Type B pancreatic cell (in vitro differentiated cells): ENCODE results near the gene LCN6. TPM values are rescaled to one million over a fixed set of nuclear protein-coding genes. Genes with fewer than 3 reads are reported as not detected.
A peak's percentile ranks its signal among the peaks of the same experiment; 100 is the strongest.

Experiments
- DNase-seq: peaks from one replicate; pipeline ENCODE4 v3.0.0; 2021; ENCODE audit warnings: mixed read lengths; ENCODE audit not compliant: unreplicated experiment; ENCODE audit errors: extremely low spot score
- H3K27ac Mint-ChIP-seq: 2 replicates; pipeline ENCODE4 v1.8.0; 2021; ENCODE audit warnings: mild to moderate bottlenecking, mixed read lengths
- H3K27me3 Mint-ChIP-seq: 2 replicates; pipeline ENCODE4 v1.8.0; 2021; ENCODE audit warnings: mixed read lengths
- H3K36me3 Mint-ChIP-seq: 2 replicates; pipeline ENCODE4 v1.8.0; 2021; ENCODE audit warnings: mixed read lengths
- H3K4me1 Mint-ChIP-seq: one replicate; pipeline ENCODE4 v1.8.0; 2021; ENCODE audit warnings: mixed read lengths; ENCODE audit not compliant: unreplicated experiment
- H3K4me3 Mint-ChIP-seq: 2 replicates; pipeline ENCODE4 v1.8.0; 2021; ENCODE audit warnings: mild to moderate bottlenecking, mixed read lengths
- H3K9me3 Mint-ChIP-seq: 2 replicates; pipeline ENCODE4 v1.8.0; 2021; ENCODE audit warnings: mixed read lengths
- CTCF ChIP-seq: fragments of 200-600 bp; sonication (generic); conservative IDR thresholded peaks from 2 replicates; pipeline ENCODE4 v1.5.0; 2021; ENCODE audit warnings: antibody characterized with exemption, mild to moderate bottlenecking
- total RNA-seq: library from RNA; stranded (reverse); gene quantifications from 2 replicates; pipeline ENCODE4 v1.2.1, GENCODE V29; 2021; ENCODE audit warnings: low replicate concordance

The LCN6 gene
- total RNA-seq, 1 donor from 2014 or later = not detected

- Mint-ChIP-seq H3K27ac (no peak overlapping the region), H3K4me3 (no peak overlapping the region), H3K27me3 (no peaks in the 10 kb centered on the region), H3K9me3 (no peaks in the 10 kb centered on the region), H3K36me3 (peaks cover 18% of the 10 kb centered on the region), H3K4me1 (peaks cover 9% of the 10 kb centered on the region)
- no peak for DNase-seq
- peak; percentile 13 for TF ChIP-seq CTCF
Measured at GRCh38 chr9:136720251-136720897, 28.0 kb downstream of the LCN6 start.

- DNase-seq = no peak
- H3K4me3 Mint-ChIP-seq = no peak overlapping the region
- no peaks in the 10 kb centered on the region for H3K27me3 Mint-ChIP-seq
- H3K9me3 Mint-ChIP-seq = no peaks in the 10 kb centered on the region
- no peak for TF ChIP-seq CTCF
- H3K36me3 Mint-ChIP-seq = peaks cover 15% of the 10 kb centered on the region
- H3K27ac Mint-ChIP-seq = no peak overlapping the region
- H3K4me1 Mint-ChIP-seq = peaks cover 9% of the 10 kb centered on the region
Measured at GRCh38 chr9:136719195-136719880, 29.0 kb downstream of the LCN6 start.

- no peak overlapping the region for H3K4me3 Mint-ChIP-seq
- no peak for TF ChIP-seq CTCF
- H3K27ac Mint-ChIP-seq = no peak overlapping the region
- no peak for DNase-seq
- peaks cover 8% of the 10 kb centered on the region for H3K36me3 Mint-ChIP-seq
- H3K9me3 Mint-ChIP-seq = no peaks in the 10 kb centered on the region
- peaks cover 9% of the 10 kb centered on the region for H3K4me1 Mint-ChIP-seq
- H3K27me3 Mint-ChIP-seq = no peaks in the 10 kb centered on the region
Measured at GRCh38 chr9:136718345-136719194, 29.8 kb downstream of the LCN6 start.

- peaks cover 7% of the 10 kb centered on the region for H3K36me3 Mint-ChIP-seq
- peaks cover 9% of the 10 kb centered on the region for H3K4me1 Mint-ChIP-seq
- DNase-seq = no peak
- no peak overlapping the region for H3K4me3 Mint-ChIP-seq
- no peaks in the 10 kb centered on the region for H3K27me3 Mint-ChIP-seq
- H3K9me3 Mint-ChIP-seq = no peaks in the 10 kb centered on the region
- TF ChIP-seq CTCF = no peak
- no peak overlapping the region for H3K27ac Mint-ChIP-seq
Measured at GRCh38 chr9:136717399-136717798, 30.9 kb downstream of the LCN6 start.

- Mint-ChIP-seq H3K4me3 (no peak overlapping the region), H3K27me3 (no peaks in the 10 kb centered on the region), H3K4me1 (peaks cover 4% of the 10 kb centered on the region), H3K27ac (no peak overlapping the region), H3K36me3 (peaks cover 3% of the 10 kb centered on the region), H3K9me3 (no peaks in the 10 kb centered on the region)
- TF ChIP-seq CTCF = no peak
- no peak for DNase-seq
Measured at GRCh38 chr9:136714893-136715274, 33.4 kb downstream of the LCN6 start.
